Body of pancreas (tissue), 4 donors: ENCODE results near the gene SLC43A1.

ENCODE experiments used
- CTCF ChIP-seq, 7 experiments: fragments of 450-650 bp in 4 of 7; fragments of 200-600 bp in 3 of 7; sonication (generic) in 3 of 7; IDR thresholded peaks; one replicate each; pipeline ENCODE4 v1.5.1; 2016 to 2019; ENCODE audit warnings: antibody characterized with exemption in 7 of 7
- POLR2A ChIP-seq, 3 donors: fragments of 450-650 bp; IDR thresholded peaks; one replicate each; pipeline ENCODE4 v1.6.1; 2016; ENCODE audit warnings: antibody characterized with exemption in 3 of 3, mild to moderate bottlenecking in 2 of 3

GRCh38 chr11:57545883-57546282, 30.4 kb upstream of the SLC43A1 start:
- TF ChIP-seq CTCF (IDR thresholded peaks at IDR 0.05): no peak
- no peak for TF ChIP-seq POLR2A (IDR thresholded peaks at IDR 0.05)
